Tibial nerve (tissue), 4 donors: ENCODE results near the gene KIAA0586. TPM values are rescaled to one million over a fixed set of nuclear protein-coding genes. Genes with fewer than 3 reads are reported as not detected.

Experiments
- DNase-seq, 2 donors: peaks; one replicate each; pipeline ENCODE4 v3.0.0-alpha.2; 2019; ENCODE audit warnings: low spot score in 2 of 2
- H3K27ac ChIP-seq, 4 donors: fragments of 200-600 bp; sonication (generic) in 3 of 4; one replicate each; pipeline ENCODE4 v1.5.1; 2017 to 2019; ENCODE audit warnings: mild to moderate bottlenecking in 1 of 4
- H3K27me3 ChIP-seq, 2 donors: fragments of 200-600 bp; sonication (generic) in 1 of 2; one replicate each; pipeline versions ENCODE4 v1.5.1 to v1.6.0; 2017 to 2019
- H3K36me3 ChIP-seq, 3 donors: fragments of 200-600 bp; sonication (generic); one replicate each; pipeline ENCODE4 v1.5.1; 2018 to 2019
- H3K4me1 ChIP-seq, 4 donors: fragments of 200-600 bp; sonication (generic) in 3 of 4; one replicate each; pipeline ENCODE4 v1.5.1; 2017 to 2019
- H3K4me3 ChIP-seq, 4 donors: fragments of 200-600 bp; sonication (generic) in 3 of 4; one replicate each; pipeline ENCODE4 v1.5.1; 2017 to 2019; ENCODE audit warnings: mild to moderate bottlenecking in 1 of 4, moderate library complexity in 1 of 4
- H3K9me3 ChIP-seq, 4 donors: fragments of 200-600 bp; sonication (generic) in 3 of 4; one replicate each; pipeline ENCODE4 v1.5.1; 2017 to 2019
- EP300 ChIP-seq, 2 donors: sonication (generic); formaldehyde crosslinking; IDR thresholded peaks; one replicate each; pipeline ENCODE4 v1.6.1; 2017; ENCODE audit warnings: antibody characterized with exemption in 2 of 2, mild to moderate bottlenecking in 1 of 2
- POLR2A ChIP-seq, 2 donors: fragments of 450-650 bp; IDR thresholded peaks; one replicate each; pipeline ENCODE4 v1.6.1; 2017; ENCODE audit warnings: antibody characterized with exemption in 2 of 2, mild to moderate bottlenecking in 2 of 2, moderate library complexity in 2 of 2
- WGBS, 2 donors: methylation state at CpG; one replicate each; pipeline ENCODE4 v1.1.5; 2018; 5-methylcytosine and 5-hydroxymethylcytosine counted together
- total RNA-seq, 4 donors: library from RNA; depleted of rRNA; stranded (reverse); fragments of >200 nt; gene quantifications; one replicate each; pipeline ENCODE4 v1.1.0, GENCODE V29; 2016
- TF ChIP-seq, protein P1 (sequence below), 5 experiments: fragments of 200-600 bp in 3 of 5; fragments of 450-650 bp in 2 of 5; sonication (generic) in 3 of 5; IDR thresholded peaks; one replicate each; pipeline ENCODE4 v1.5.1; 2016 to 2019; ENCODE audit warnings: antibody characterized with exemption in 5 of 5, mild to moderate bottlenecking in 3 of 5, moderate library complexity in 2 of 5

Gene KIAA0586
- total RNA-seq, 4 donors from 2014 or later = 17.1 to 27.3 (median 17.5) TPM

GRCh38 chr14:58397156-58397555 is 30.4 kb upstream of the KIAA0586 start:
- Histone ChIP-seq H3K27ac (peak overlapping the region in 1 of 4 donors; percentile 87), H3K4me3 (no peak overlapping the region), H3K36me3 (no peaks in the 10 kb centered on the region), H3K27me3 (no peaks in the 10 kb centered on the region), H3K9me3 (no peaks in the 10 kb centered on the region), H3K4me1 (peaks cover 0 to 13% (median 0%) of the 10 kb centered on the region in 4 donors)
- TF ChIP-seq EP300 (IDR thresholded peaks at IDR 0.05) (no peak), POLR2A (IDR thresholded peaks at IDR 0.05) (no peak)
- TF ChIP-seq, protein P1, sequence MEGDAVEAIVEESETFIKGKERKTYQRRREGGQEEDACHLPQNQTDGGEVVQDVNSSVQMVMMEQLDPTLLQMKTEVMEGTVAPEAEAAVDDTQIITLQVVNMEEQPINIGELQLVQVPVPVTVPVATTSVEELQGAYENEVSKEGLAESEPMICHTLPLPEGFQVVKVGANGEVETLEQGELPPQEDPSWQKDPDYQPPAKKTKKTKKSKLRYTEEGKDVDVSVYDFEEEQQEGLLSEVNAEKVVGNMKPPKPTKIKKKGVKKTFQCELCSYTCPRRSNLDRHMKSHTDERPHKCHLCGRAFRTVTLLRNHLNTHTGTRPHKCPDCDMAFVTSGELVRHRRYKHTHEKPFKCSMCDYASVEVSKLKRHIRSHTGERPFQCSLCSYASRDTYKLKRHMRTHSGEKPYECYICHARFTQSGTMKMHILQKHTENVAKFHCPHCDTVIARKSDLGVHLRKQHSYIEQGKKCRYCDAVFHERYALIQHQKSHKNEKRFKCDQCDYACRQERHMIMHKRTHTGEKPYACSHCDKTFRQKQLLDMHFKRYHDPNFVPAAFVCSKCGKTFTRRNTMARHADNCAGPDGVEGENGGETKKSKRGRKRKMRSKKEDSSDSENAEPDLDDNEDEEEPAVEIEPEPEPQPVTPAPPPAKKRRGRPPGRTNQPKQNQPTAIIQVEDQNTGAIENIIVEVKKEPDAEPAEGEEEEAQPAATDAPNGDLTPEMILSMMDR (IDR thresholded peaks at IDR 0.05) = no peak
- no peak for DNase-seq
- WGBS, 2 donors = 96 to 97% methylated on average over 6 of the region's 6 CpGs

DNA sequence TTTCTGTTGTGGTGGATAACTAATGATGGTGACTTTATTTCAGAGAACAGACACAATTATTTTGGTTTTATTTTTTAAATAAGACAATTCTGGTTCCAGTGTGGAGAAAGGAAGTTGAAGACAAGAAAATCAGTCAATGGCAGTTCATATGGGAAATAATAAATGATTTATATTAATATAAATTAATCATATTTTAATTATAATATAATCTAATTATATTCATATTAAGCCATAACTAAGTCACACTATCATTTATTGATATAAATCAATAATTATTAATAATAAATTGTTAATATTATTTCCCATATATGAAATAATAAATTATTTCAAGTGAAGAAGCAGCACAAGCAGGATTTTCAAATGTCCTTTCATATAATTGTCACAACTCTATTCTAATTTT is 29.0 kb upstream of the KIAA0586 start:
- Histone ChIP-seq H3K36me3 (peaks cover 0 to 5% (median 0%) of the 10 kb centered on the region in 3 donors), H3K9me3 (no peaks in the 10 kb centered on the region), H3K27me3 (no peaks in the 10 kb centered on the region), H3K4me1 (peaks cover 0 to 13% (median 0%) of the 10 kb centered on the region in 4 donors), H3K4me3 (no peak overlapping the region), H3K27ac (no peak overlapping the region)
- TF ChIP-seq, protein P1 (IDR thresholded peaks at IDR 0.05) = no peak
- TF ChIP-seq EP300 (IDR thresholded peaks at IDR 0.05) (no peak), POLR2A (IDR thresholded peaks at IDR 0.05) (no peak)
- no peak for DNase-seq

DNA sequence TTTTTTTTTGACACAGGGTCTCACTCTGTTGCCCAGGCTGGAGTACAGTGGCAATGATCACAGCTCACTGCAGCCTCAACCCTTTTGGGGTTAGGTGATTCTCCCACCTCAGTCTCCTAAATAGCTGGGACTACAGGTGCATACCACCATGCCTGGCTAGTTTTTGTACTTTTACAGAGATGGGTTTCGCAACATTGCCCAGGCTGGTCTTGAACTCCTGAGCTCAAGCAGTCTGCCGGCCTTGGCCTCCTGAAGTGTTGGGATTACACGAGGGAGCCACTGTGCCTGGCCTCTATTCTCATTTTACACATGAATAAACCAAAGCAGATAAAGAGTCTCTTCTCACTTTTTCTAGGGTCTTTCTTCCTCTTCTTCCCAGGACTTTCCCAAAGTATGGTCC is 28.6 kb upstream of the KIAA0586 start:
- H3K36me3 ChIP-seq = peaks cover 0 to 5% (median 0%) of the 10 kb centered on the region in 3 donors
- DNase-seq = no peak
- WGBS, 2 donors = 79 to 89% methylated on average over 3 of the region's 3 CpGs

DNA sequence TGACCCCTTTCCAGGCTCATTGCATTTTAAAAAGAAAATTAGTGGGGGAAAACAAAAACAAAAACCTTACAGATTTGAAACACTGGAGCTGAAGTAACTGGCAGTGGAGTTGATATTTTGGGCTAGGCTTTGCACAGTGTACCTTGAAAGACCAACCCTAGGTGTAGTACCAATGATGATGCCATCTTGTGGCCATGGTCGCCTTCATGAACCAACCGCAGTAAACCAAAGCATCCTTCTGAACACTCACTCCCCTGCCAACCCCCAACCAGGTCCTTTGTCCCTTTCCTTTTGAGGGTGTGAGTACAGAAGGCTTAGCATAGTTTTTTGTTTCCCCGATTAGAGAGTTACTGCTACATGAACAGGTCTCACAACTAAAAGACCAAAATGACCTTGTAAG is 25.9 kb upstream of the KIAA0586 start:
- whole genome bisulfite sequencing, 2 donors = 77 to 85% methylated on average over 3 of the region's 3 CpGs
- Histone ChIP-seq H3K27ac (no peak overlapping the region), H3K36me3 (peaks cover 0 to 5% (median 0%) of the 10 kb centered on the region in 3 donors), H3K4me1 (peaks cover 0 to 4% (median 0%) of the 10 kb centered on the region in 4 donors), H3K27me3 (no peaks in the 10 kb centered on the region), H3K4me3 (no peak overlapping the region), H3K9me3 (no peaks in the 10 kb centered on the region)
- TF ChIP-seq POLR2A (IDR thresholded peaks at IDR 0.05) = no peak
- TF ChIP-seq, protein P1 (IDR thresholded peaks at IDR 0.05) = no peak
- TF ChIP-seq EP300 (IDR thresholded peaks at IDR 0.05) = no peak
- no peak for DNase-seq

More for the DNA sequence above, 28.6 kb upstream of the KIAA0586 start:
- no peak for TF ChIP-seq EP300 (IDR thresholded peaks at IDR 0.05)
- TF ChIP-seq POLR2A (IDR thresholded peaks at IDR 0.05) = no peak
- TF ChIP-seq, protein P1 (IDR thresholded peaks at IDR 0.05) = no peak
- Histone ChIP-seq H3K27ac (no peak overlapping the region), H3K4me3 (no peak overlapping the region), H3K9me3 (no peaks in the 10 kb centered on the region), H3K27me3 (no peaks in the 10 kb centered on the region), H3K4me1 (peaks cover 0 to 13% (median 0%) of the 10 kb centered on the region in 4 donors)

DNA sequence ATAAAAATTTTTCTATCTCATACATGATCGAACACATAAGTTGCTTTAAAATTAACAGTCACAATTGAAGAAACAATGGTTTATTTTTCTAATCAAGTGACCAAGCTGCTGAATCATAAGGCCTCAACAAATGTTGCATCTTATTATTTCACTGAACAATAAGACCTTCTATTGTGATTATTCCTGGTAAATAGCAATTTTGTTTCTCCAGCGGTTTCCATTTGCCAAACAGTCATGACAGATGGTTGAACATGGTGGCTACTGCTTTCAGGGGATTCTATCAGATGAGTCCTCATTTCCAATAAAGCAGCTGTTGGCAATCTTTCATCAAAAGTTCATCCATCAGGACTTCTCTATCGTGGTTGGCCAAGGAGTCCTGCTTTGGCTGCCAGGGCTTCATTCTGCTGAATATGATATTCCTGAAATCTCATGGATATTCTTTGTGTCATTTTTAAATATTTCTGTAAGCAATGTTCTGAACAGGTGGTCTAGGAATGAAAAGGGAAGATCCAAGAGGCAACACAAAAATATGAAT is 18.8 kb upstream of the KIAA0586 start:
- 62 to 73% methylated on average over 3 of the region's 3 CpGs for WGBS, 2 donors

More for the DNA sequence above, 18.8 kb upstream of the KIAA0586 start:
- no peak for TF ChIP-seq EP300 (IDR thresholded peaks at IDR 0.05)
- TF ChIP-seq, protein P1 (IDR thresholded peaks at IDR 0.05) = no peak
- no peak for TF ChIP-seq POLR2A (IDR thresholded peaks at IDR 0.05)
- DNase-seq = no peak
- H3K4me3 ChIP-seq = no peak overlapping the region
- no peaks in the 10 kb centered on the region for H3K4me1 ChIP-seq
- no peak overlapping the region for H3K27ac ChIP-seq
- no peaks in the 10 kb centered on the region for H3K27me3 ChIP-seq
- H3K36me3 ChIP-seq = peaks cover 4 to 56% (median 5%) of the 10 kb centered on the region in 3 donors
- H3K9me3 ChIP-seq = no peaks in the 10 kb centered on the region
